H9 (cell line): ENCODE results near the gene COMMD9. TPM values are rescaled to one million over a fixed set of nuclear protein-coding genes. Genes with fewer than 3 reads are reported as not detected.

Experiments used
- DNase-seq: peaks from one replicate; pipeline ENCODE4 v3.0.0-alpha.2; 2017
- H2AFZ ChIP-seq: one replicate; pipeline ENCODE4 v1.6.1; 2013; ENCODE audit warnings: mild to moderate bottlenecking, low read length, control low read depth, moderate library complexity
- H2AK5ac ChIP-seq: 2 replicates; pipeline ENCODE4 v1.6.1; 2013; ENCODE audit warnings: low read length, control low read depth, mixed read lengths; ENCODE audit not compliant: insufficient read length
- H2BK120ac ChIP-seq: one replicate; pipeline ENCODE4 v1.6.1; 2013; ENCODE audit warnings: low read depth, mild to moderate bottlenecking, low read length, control low read depth, inconsistent platforms; ENCODE audit not compliant: poor library complexity, severe bottlenecking
- H2BK12ac ChIP-seq: 2 replicates; pipeline ENCODE4 v1.6.1; 2013; ENCODE audit warnings: low read length, control low read depth, mixed read lengths, low read depth; ENCODE audit not compliant: insufficient read length
- H2BK15ac ChIP-seq: 2 replicates; pipeline ENCODE4 v1.6.1; 2013; ENCODE audit warnings: low read depth, low read length, control low read depth
- H2BK20ac ChIP-seq: one replicate; pipeline ENCODE4 v1.6.1; 2013; ENCODE audit warnings: low read depth, mild to moderate bottlenecking, low read length, control low read depth, inconsistent platforms; ENCODE audit not compliant: poor library complexity, severe bottlenecking
- H2BK5ac ChIP-seq: 2 replicates; pipeline ENCODE4 v1.6.1; 2013; ENCODE audit warnings: low read length, control low read depth, mixed read lengths; ENCODE audit not compliant: insufficient read length
- H3K14ac ChIP-seq: 2 replicates; pipeline ENCODE4 v1.6.1; 2013; ENCODE audit warnings: low read length, control low read depth; ENCODE audit not compliant: insufficient read depth
- H3K18ac ChIP-seq: 2 replicates; pipeline ENCODE4 v1.6.1; 2013; ENCODE audit warnings: low read depth, mild to moderate bottlenecking, mixed read lengths, low read length, control low read depth; ENCODE audit not compliant: insufficient read length
- H3K23ac ChIP-seq: 2 replicates; pipeline ENCODE4 v1.6.1; 2013; ENCODE audit warnings: low read length, control low read depth, mixed read lengths, low read depth; ENCODE audit not compliant: insufficient read length
- H3K23me2 ChIP-seq: 2 replicates; pipeline ENCODE4 v1.6.1; 2013; ENCODE audit warnings: low read depth, mild to moderate bottlenecking, mixed read lengths, low read length, control low read depth; ENCODE audit not compliant: insufficient read length, poor library complexity, severe bottlenecking
- H3K27ac ChIP-seq: 2 replicates; pipeline ENCODE4 v1.5.1; 2013; ENCODE audit warnings: low read length, control low read depth, mixed read lengths, low read depth; ENCODE audit not compliant: insufficient read length
- H3K27me3 ChIP-seq: 2 replicates; pipeline ENCODE4 v1.6.1; 2013; ENCODE audit warnings: low read length, control low read depth, inconsistent platforms; ENCODE audit not compliant: insufficient read depth
- H3K4ac ChIP-seq: 2 replicates; pipeline ENCODE4 v1.6.1; 2013; ENCODE audit warnings: low read depth, mild to moderate bottlenecking, control low read depth, inconsistent platforms, low read length, moderate library complexity
- H3K4me1 ChIP-seq: 2 replicates; pipeline ENCODE4 v1.6.1; 2013; ENCODE audit warnings: low read length, control low read depth, inconsistent platforms; ENCODE audit not compliant: insufficient read depth
- H3K4me2 ChIP-seq: 2 replicates; pipeline ENCODE4 v1.6.1; 2013; ENCODE audit warnings: low read length, control low read depth, mixed read lengths; ENCODE audit not compliant: insufficient read length, insufficient read depth
- H3K56ac ChIP-seq: 2 replicates; pipeline ENCODE4 v1.6.1; 2013; ENCODE audit warnings: low read depth, mild to moderate bottlenecking, mixed read lengths, low read length, control low read depth; ENCODE audit not compliant: insufficient read length
- H3K79me1 ChIP-seq: 2 replicates; pipeline ENCODE4 v1.6.1; 2013; ENCODE audit warnings: low read depth, mild to moderate bottlenecking, moderate library complexity, low read length, control low read depth, inconsistent platforms; ENCODE audit not compliant: insufficient read depth, poor library complexity, severe bottlenecking
- H3K79me2 ChIP-seq: 2 replicates; pipeline ENCODE4 v1.6.1; 2013; ENCODE audit warnings: low read length, control low read depth, inconsistent platforms; ENCODE audit not compliant: insufficient read depth
- H3K9ac ChIP-seq: 2 replicates; pipeline ENCODE4 v1.6.1; 2013; ENCODE audit warnings: low read length, control low read depth, mixed read lengths; ENCODE audit not compliant: insufficient read length; ENCODE audit errors: extremely low read depth
- H3K9me3 ChIP-seq: one replicate; pipeline ENCODE4 v1.6.1; 2013; ENCODE audit warnings: low read depth, low read length, inconsistent platforms; ENCODE audit not compliant: control insufficient read depth
- H3T11ph ChIP-seq: one replicate; pipeline ENCODE4 v1.6.1; 2013; ENCODE audit warnings: mild to moderate bottlenecking, low read length, control low read depth, inconsistent platforms
- H4K20me1 ChIP-seq: one replicate; pipeline ENCODE4 v1.6.1; 2013; ENCODE audit not compliant: control insufficient read depth, insufficient read length, insufficient read depth
- H4K5ac ChIP-seq: 2 replicates; pipeline ENCODE4 v1.6.1; 2013; ENCODE audit warnings: low read depth, mild to moderate bottlenecking, mixed read lengths, low read length, control low read depth; ENCODE audit not compliant: insufficient read length
- H4K8ac ChIP-seq: replicated peaks from 2 replicates; pipeline ENCODE4 v1.6.1; 2013; ENCODE audit warnings: low read length, control low read depth, mixed read lengths, low read depth; ENCODE audit not compliant: insufficient read length
- H4K91ac ChIP-seq: 2 replicates; pipeline ENCODE4 v1.6.1; 2013; ENCODE audit warnings: low read depth, mild to moderate bottlenecking, moderate library complexity, mixed read lengths, low read length, control low read depth; ENCODE audit not compliant: insufficient read length
- H3K27ac Mint-ChIP-seq, 3 experiments: 2 replicates in 2 of 3; 3 replicates in 1 of 3; pipeline ENCODE4 v1.8.0; 2020 to 2021; ENCODE audit warnings: mixed read lengths in 3 of 3, mild to moderate bottlenecking in 1 of 3, moderate library complexity in 1 of 3
- H3K27me3 Mint-ChIP-seq: 2 replicates; pipeline ENCODE4 v1.8.0; 2021; ENCODE audit warnings: low read depth, mild to moderate bottlenecking, moderate library complexity, mixed read lengths
- H3K36me3 Mint-ChIP-seq, 3 experiments: 2 replicates in 2 of 3; 3 replicates in 1 of 3; pipeline ENCODE4 v1.8.0; 2020 to 2021; ENCODE audit warnings: low read depth in 3 of 3, mixed read lengths in 3 of 3; ENCODE audit not compliant: insufficient read depth in 1 of 3
- H3K4me1 Mint-ChIP-seq, 2 experiments: 2 replicates each; pipeline ENCODE4 v1.8.0; 2020; ENCODE audit warnings: mixed read lengths in 2 of 2
- H3K4me3 Mint-ChIP-seq, 2 experiments: 2 replicates in 1 of 2; 3 replicates in 1 of 2; pipeline ENCODE4 v1.8.0; 2020 to 2021; ENCODE audit warnings: mild to moderate bottlenecking in 2 of 2, mixed read lengths in 2 of 2, moderate library complexity in 1 of 2
- H3K9me3 Mint-ChIP-seq, 2 experiments: 2 replicates in 1 of 2; 3 replicates in 1 of 2; pipeline ENCODE4 v1.8.0; 2020; ENCODE audit warnings: mild to moderate bottlenecking in 2 of 2, mixed read lengths in 2 of 2, moderate library complexity in 1 of 2
- CTCF ChIP-seq: fragments of 200-600 bp; sonication (generic); conservative IDR thresholded peaks from 3 replicates; pipeline ENCODE4 v1.8.0; 2021; ENCODE audit warnings: antibody characterized with exemption, mild to moderate bottlenecking
- WGBS: extraction: QIAGEN DNeasy Blood & Tissue Kit; methylation state at CpG from one replicate; pipeline ENCODE4 v1.1.7; 2013; ENCODE audit warnings: missing lambda C conversion rate, low lambda C conversion rate, mixed read lengths; ENCODE audit not compliant: insufficient read length; ENCODE audit errors: extremely low coverage; 5-methylcytosine and 5-hydroxymethylcytosine counted together
- total RNA-seq: library from RNA; stranded (reverse); gene quantifications from 2 replicates; pipeline ENCODE4 v1.2.1, GENCODE V29; 2021

The COMMD9 gene
- total RNA-seq, 1 experiment from 2014 or later, result 47.0 TPM

- peaks cover 22% of the 10 kb centered on the region for H3K27me3 Mint-ChIP-seq
- no peak overlapping the region for H3K4me3 Mint-ChIP-seq
- Histone ChIP-seq H3K79me1 (no peaks in the 10 kb centered on the region), H2AK5ac (no peak overlapping the region), H3K56ac (no peak overlapping the region), H3K14ac (no peak overlapping the region), H2AFZ (no peak overlapping the region), H3K9ac (no peak overlapping the region), H2BK5ac (no peak overlapping the region), H3K27ac (no peak overlapping the region), H4K5ac (no peak overlapping the region), H3K23ac (no peak overlapping the region), H3K23me2 (no peaks in the 10 kb centered on the region), H3K4me2 (no peak overlapping the region), H2BK120ac (no peak overlapping the region), H3K4ac (no peak overlapping the region), H2BK20ac (no peak overlapping the region), H3K9me3 (no peaks in the 10 kb centered on the region), H4K20me1 (no peaks in the 10 kb centered on the region), H3K79me2 (0 out of 2 replicates have a peak, but pooled peaks cover 2% of the 10 kb centered on the region), H2BK12ac (no peak overlapping the region), H3K27me3 (no peaks in the 10 kb centered on the region), H2BK15ac (no peak overlapping the region), H3K4me1 (no peaks in the 10 kb centered on the region), H4K8ac (no peak overlapping the region), H3K18ac (no peak overlapping the region), H3T11ph (no peak overlapping the region), H4K91ac (no peak overlapping the region)
- peaks cover 11 to 14% of the 10 kb centered on the region in 2 experiments for H3K4me1 Mint-ChIP-seq
- no CpG with 5 or more reads among the region's 9 CpGs for WGBS
- H3K9me3 Mint-ChIP-seq, result no peaks in the 10 kb centered on the region
- H3K27ac Mint-ChIP-seq, result no peak overlapping the region
- no peak for DNase-seq
- H3K36me3 Mint-ChIP-seq, result no peaks in the 10 kb centered on the region
- TF ChIP-seq CTCF, result no peak
These were observed 24.9 kb downstream of the COMMD9 start for GRCh38 chr11:36264011-36264972.
